Measurements from ENCODE around the gene CCDC39. TPM values are rescaled to one million over a fixed set of nuclear protein-coding genes. Genes with fewer than 3 reads are reported as not detected.

Gene CCDC39
- total RNA-seq, 1 donor from 2014 or later = 0.46 TPM

DNA sequence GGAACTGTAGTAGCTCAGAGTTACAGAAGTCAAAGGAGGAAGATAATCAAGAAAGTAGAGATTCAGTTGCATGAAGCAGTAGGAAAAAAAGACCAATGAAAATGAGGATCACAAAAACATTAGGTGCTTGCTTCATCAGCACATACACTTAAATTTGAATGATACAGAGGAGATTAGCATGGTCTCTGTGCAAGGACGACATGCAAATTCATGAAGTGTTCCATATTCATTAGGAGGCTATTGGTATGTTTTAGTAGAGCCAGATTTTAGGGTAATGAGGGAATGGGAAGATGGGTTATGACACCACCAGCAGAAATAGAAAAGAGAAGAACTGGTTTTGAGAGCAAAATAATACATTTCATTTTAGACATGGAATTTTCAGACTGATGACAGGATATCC, 98.4 kb downstream of the CCDC39 start:
- TF ChIP-seq, protein P1, sequence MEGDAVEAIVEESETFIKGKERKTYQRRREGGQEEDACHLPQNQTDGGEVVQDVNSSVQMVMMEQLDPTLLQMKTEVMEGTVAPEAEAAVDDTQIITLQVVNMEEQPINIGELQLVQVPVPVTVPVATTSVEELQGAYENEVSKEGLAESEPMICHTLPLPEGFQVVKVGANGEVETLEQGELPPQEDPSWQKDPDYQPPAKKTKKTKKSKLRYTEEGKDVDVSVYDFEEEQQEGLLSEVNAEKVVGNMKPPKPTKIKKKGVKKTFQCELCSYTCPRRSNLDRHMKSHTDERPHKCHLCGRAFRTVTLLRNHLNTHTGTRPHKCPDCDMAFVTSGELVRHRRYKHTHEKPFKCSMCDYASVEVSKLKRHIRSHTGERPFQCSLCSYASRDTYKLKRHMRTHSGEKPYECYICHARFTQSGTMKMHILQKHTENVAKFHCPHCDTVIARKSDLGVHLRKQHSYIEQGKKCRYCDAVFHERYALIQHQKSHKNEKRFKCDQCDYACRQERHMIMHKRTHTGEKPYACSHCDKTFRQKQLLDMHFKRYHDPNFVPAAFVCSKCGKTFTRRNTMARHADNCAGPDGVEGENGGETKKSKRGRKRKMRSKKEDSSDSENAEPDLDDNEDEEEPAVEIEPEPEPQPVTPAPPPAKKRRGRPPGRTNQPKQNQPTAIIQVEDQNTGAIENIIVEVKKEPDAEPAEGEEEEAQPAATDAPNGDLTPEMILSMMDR (IDR thresholded peaks at IDR 0.05; ENCODE audit: unreplicated experiment) = no peak
- no peak overlapping the region for H3K4me3 Mint-ChIP-seq (ENCODE audit: unreplicated experiment)
- DNase-seq (ENCODE audit: low spot score) = no peak
- H3K27ac Mint-ChIP-seq (ENCODE audit: unreplicated experiment) = no peak overlapping the region
- H3K9me3 Mint-ChIP-seq (ENCODE audit: unreplicated experiment) = no peaks in the 10 kb centered on the region
- H3K4me1 Mint-ChIP-seq (ENCODE audit: unreplicated experiment) = peaks cover 7% of the 10 kb centered on the region
- H3K36me3 Mint-ChIP-seq (ENCODE audit: low read depth, unreplicated experiment) = no peaks in the 10 kb centered on the region
- no peaks in the 10 kb centered on the region for H3K27me3 Mint-ChIP-seq (ENCODE audit: unreplicated experiment)

DNA sequence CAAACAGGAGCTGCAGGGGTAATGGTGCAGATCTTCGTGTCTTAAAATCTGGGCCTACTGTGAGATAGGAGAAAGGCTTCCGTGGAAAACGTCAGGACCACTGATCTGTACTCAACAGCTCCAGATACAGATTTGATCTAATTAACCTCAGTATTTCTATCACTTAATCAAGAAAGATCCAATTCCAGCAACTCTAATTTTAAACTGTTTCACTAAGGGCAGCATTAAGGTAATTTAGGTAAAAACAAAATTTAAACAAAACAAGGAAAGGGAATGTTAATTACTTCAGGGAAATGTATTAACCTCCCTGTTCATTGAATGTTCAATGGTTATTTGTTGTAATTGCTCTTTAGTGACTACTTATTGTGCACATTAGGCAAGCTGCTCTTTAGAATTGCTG, 103.7 kb downstream of the CCDC39 start:
- H3K4me3 Mint-ChIP-seq (ENCODE audit: unreplicated experiment) = no peak overlapping the region
- H3K9me3 Mint-ChIP-seq (ENCODE audit: unreplicated experiment) = no peaks in the 10 kb centered on the region
- TF ChIP-seq, protein P1 (IDR thresholded peaks at IDR 0.05; ENCODE audit: unreplicated experiment) = no peak
- H3K27ac Mint-ChIP-seq (ENCODE audit: unreplicated experiment) = no peak overlapping the region
- H3K27me3 Mint-ChIP-seq (ENCODE audit: unreplicated experiment) = no peaks in the 10 kb centered on the region
- peaks cover 8% of the 10 kb centered on the region for H3K4me1 Mint-ChIP-seq (ENCODE audit: unreplicated experiment)
- no peaks in the 10 kb centered on the region for H3K36me3 Mint-ChIP-seq (ENCODE audit: low read depth, unreplicated experiment)
- no peak for DNase-seq (ENCODE audit: low spot score)

DNA sequence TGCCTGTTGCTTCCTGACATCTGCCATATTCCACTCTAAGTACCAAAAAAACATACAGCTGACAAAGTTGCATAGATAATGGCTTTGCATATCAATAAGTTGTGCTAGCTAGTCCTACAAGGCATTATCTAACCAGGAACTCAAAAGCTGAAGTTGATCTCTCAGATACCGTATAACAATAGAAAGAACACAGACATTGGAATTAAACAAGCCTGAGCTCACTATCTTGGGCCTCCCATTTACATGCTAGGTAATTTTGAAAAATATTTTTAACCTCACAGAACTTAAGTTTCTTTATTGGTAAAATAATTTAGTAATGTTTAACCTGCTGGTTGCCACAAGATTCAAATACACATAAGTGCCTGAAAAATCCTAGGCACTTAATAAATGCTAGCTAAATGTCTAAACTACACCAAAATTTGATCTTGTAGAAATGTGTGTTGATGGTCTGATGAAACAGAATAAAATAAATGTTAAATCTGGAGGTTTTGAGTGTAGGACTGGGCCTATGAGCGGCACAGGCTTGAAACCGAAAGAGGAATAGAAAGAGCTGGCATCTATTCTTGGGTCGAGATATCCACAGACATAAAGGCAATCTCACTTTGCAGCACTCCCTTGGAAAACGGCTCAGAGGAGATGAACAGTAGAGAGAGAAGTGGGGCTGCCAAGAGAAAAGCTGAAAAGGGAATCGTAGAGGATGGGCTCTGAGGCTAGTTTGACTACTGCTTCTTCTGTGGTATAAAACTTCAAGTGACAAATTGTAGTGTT, 107.3 kb downstream of the CCDC39 start:
- Mint-ChIP-seq H3K27me3 (ENCODE audit: unreplicated experiment) (no peaks in the 10 kb centered on the region), H3K27ac (ENCODE audit: unreplicated experiment) (no peak overlapping the region), H3K9me3 (ENCODE audit: unreplicated experiment) (no peaks in the 10 kb centered on the region), H3K4me3 (ENCODE audit: unreplicated experiment) (no peak overlapping the region), H3K4me1 (ENCODE audit: unreplicated experiment) (peaks cover 8% of the 10 kb centered on the region), H3K36me3 (ENCODE audit: low read depth, unreplicated experiment) (no peaks in the 10 kb centered on the region)
- DNase-seq (ENCODE audit: low spot score) = no peak
- TF ChIP-seq, protein P1 (IDR thresholded peaks at IDR 0.05; ENCODE audit: unreplicated experiment) = no peak

DNA sequence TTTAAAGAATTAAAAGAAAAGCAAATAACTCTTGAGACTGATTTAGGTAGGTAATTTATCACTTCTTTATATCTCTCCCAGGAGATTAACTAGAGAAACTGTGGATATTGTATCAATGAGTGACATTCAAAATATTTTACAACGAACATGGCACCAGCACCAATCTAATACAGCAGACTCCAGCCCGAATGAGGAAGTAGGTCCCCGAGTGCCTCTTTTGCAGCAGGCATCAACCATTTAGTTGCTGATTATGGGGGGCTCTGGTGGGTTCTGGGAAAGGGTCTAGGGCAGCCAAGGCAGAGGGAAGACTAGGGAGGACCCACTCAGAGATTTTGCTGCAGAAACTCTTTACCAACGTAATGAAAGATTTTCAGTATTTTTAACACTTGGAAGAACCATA, 109.1 kb downstream of the CCDC39 start:
- no peak overlapping the region for H3K4me3 Mint-ChIP-seq (ENCODE audit: unreplicated experiment)
- H3K9me3 Mint-ChIP-seq (ENCODE audit: unreplicated experiment) = no peaks in the 10 kb centered on the region
- no peak overlapping the region for H3K27ac Mint-ChIP-seq (ENCODE audit: unreplicated experiment)
- H3K4me1 Mint-ChIP-seq (ENCODE audit: unreplicated experiment) = no peaks in the 10 kb centered on the region
- DNase-seq (ENCODE audit: low spot score) = no peak
- no peaks in the 10 kb centered on the region for H3K36me3 Mint-ChIP-seq (ENCODE audit: low read depth, unreplicated experiment)
- H3K27me3 Mint-ChIP-seq (ENCODE audit: unreplicated experiment) = no peaks in the 10 kb centered on the region
- TF ChIP-seq, protein P1 (IDR thresholded peaks at IDR 0.05; ENCODE audit: unreplicated experiment) = no peak

DNA sequence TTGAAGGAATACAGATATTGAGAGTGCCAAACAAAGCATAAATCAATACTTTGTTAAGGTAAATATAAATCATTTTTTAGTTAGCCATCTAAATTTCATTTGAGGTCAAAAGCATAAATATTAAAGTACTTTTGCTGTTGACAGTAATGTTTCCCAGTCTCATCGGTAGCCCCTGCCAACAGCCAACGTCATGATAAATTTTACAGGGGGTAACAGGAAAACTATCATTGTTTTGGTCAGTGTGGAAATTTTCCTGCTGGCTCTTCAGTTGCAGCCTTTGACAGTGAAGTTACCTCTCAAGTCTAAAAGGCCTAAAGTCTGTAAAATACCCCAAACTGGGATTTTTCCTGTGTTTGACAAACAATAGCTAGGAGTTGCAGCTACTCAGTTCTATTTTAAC, 114.6 kb downstream of the CCDC39 start:
- Mint-ChIP-seq H3K36me3 (ENCODE audit: low read depth, unreplicated experiment) (no peaks in the 10 kb centered on the region), H3K27ac (ENCODE audit: unreplicated experiment) (no peak overlapping the region), H3K9me3 (ENCODE audit: unreplicated experiment) (no peaks in the 10 kb centered on the region), H3K4me3 (ENCODE audit: unreplicated experiment) (no peak overlapping the region), H3K4me1 (ENCODE audit: unreplicated experiment) (no peaks in the 10 kb centered on the region), H3K27me3 (ENCODE audit: unreplicated experiment) (peaks cover 1% of the 10 kb centered on the region)
- DNase-seq (ENCODE audit: low spot score) = no peak
- TF ChIP-seq, protein P1 (IDR thresholded peaks at IDR 0.05; ENCODE audit: unreplicated experiment) = no peak

All from endothelial cell (in vitro differentiated cells).